GM10266 (cell line): Measurements from ENCODE around the gene KLK1.

Experiments used
- DNase-seq: peaks from one replicate; pipeline ENCODE4 v3.0.0; 2012; ENCODE audit errors: extremely low spot score
- CTCF ChIP-seq: IDR thresholded peaks from 2 replicates; pipeline ENCODE4 v1.5.1; 2012; ENCODE audit warnings: mild to moderate bottlenecking, low read depth; ENCODE audit not compliant: control insufficient read depth, insufficient read depth; ENCODE audit errors: missing control alignments

KLK1 gene

DNA sequence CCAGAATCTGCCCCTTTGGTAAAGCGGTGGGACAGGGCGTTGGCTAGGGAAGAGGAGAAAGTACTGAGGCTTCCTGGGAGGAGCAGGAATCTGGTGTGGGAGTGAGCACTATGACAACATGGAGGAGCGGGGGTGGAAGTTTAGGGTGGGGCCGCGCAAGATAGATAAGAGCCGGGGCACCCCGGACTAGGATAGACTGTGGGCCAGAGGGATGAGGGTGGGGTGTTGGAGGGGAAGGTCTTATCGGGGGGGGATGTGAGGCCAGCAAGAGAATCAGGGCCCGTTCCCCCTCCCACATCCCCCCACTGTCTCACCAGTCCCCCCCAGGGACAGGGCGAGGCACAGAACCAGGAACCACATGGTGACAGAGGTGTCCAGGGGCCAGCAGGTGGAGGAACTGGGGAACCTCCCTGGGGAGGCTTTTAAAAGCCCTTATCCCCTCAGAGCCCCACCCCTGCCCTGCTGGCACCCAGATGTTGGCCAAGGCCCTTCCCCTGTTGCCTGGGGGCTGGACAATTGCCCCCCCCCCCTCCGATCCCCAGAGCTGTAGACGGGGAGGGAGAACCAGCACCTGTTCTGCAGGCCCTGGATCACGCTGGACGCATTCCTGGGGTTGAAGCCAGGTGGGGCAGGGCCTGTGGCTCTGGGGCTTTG, at the start of gene KLK1:
TSS of gene KLK1 (minus strand) at position 399 of the 654 bp plus-strand sequence. CDS start at position 360, 39 bp downstream.
- no peak for TF ChIP-seq CTCF
- no peak for DNase-seq

DNA sequence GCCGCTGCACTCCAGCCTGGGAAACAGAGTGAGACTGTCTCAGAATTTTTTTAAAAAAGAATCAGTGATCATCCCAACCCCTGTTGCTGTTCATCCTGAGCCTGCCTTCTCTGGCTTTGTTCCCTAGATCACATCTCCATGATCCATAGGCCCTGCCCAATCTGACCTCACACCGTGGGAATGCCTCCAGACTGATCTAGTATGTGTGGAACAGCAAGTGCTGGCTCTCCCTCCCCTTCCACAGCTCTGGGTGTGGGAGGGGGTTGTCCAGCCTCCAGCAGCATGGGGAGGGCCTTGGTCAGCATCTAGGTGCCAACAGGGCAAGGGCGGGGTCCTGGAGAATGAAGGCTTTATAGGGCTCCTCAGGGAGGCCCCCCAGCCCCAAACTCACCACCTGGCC, 49.5 kb upstream of the KLK1 start, which contains the start of gene KLK2:
TSS of gene KLK2 (plus strand) at position 384 of the 400 bp plus-strand sequence. CDS start 35 bp downstream, outside the sequence.
- DNase-seq, result no peak
- TF ChIP-seq CTCF, result no peak

DNA sequence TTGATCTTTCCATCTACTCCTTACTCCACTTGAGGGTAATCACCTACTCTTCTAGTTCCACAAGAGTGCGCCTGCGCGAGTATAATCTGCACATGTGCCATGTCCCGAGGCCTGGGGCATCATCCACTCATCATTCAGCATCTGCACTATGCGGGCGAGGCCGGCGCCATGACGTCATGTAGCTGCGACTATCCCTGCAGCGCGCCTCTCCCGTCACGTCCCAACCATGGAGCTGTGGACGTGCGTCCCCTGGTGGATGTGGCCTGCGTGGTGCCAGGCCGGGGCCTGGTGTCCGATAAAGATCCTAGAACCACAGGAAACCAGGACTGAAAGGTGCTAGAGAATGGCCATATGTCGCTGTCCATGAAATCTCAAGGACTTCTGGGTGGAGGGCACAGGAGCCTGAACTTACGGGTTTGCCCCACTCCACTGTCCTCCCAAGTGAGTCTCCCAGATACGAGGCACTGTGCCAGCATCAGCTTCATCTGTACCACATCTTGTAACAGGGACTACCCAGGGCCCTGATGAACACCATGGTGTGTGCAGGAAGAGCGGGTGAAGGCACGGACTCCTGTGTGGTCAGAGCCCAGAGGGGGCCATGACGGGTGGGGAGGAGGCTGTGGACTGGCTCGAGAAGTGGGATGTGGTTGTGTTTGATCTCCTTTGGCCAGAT, 47.0 kb upstream of the KLK1 start:
- no peak for DNase-seq
- TF ChIP-seq CTCF, result no peak

- TF ChIP-seq CTCF, result no peak
- no peak for DNase-seq
Measured at GRCh38 chr19:50869479-50869878, 45.9 kb upstream of the KLK1 start.

DNA sequence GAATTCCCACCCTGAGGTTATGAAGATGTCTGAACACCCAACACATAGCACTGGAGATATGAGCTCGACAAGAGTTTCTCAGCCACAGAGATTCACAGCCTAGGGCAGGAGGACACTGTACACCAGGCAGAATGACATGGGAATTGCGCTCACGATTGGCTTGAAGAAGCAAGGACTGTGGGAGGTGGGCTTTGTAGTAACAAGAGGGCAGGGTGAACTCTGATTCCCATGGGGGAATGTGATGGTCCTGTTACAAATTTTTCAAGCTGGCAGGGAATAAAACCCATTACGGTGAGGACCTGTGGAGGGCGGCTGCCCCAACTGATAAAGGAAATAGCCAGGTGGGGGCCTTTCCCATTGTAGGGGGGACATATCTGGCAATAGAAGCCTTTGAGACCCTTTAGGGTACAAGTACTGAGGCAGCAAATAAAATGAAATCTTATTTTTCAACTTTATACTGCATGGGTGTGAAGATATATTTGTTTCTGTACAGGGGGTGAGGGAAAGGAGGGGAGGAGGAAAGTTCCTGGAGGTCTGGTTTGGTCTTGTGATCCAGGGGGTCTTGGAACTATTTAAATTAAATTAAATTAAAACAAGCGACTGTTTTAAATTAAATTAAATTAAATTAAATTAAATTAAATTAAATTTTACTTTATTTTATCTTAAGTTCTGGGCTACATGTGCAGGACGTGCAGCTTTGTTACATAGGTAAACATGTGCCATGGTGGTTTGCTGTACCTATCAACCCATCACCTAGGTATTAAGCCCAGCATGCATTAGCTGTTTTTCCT, 38.1 kb upstream of the KLK1 start:
- DNase-seq, result no peak
- no peak for TF ChIP-seq CTCF

GRCh38 chr19:50861010-50861409, 37.4 kb upstream of the KLK1 start:
- no peak for DNase-seq

More at GRCh38 chr19:50861010-50861409, 37.4 kb upstream of the KLK1 start:
- TF ChIP-seq CTCF, result no peak
